K562 (cell line): ENCODE data around the gene CHD3. TPM values are rescaled to one million over a fixed set of nuclear protein-coding genes. Genes with fewer than 3 reads are reported as not detected.

Source experiments
- ATAC-seq: fragments of 200-7000 bp; cut with Tn5 transposase; 3 replicates; pipeline ENCODE4 v1.9.1; 2020; ENCODE audit warnings: moderate library complexity
- BruUV-seq: library from RNA; stranded (reverse); fragments of 400-500 nt; replicated peaks from 2 replicates; lab custom pipeline; 2021; lab: Mats Ljungman, UMichigan
- CTCF ChIA-PET: fragments of 300-600 bp; formaldehyde crosslinking; extraction: SDS; loops from one replicate; lab custom pipeline; 2021; ENCODE audit warnings: low intra/inter-chr PET ratio; lab: Yijun Ruan, JAX
- POLR2A ChIA-PET: fragments of 300-600, 350-650 bp; sonication (Branson Sonifier 250); formaldehyde crosslinking; extraction: SDS; loops from one replicate; lab custom pipeline; 2021; ENCODE audit warnings: antibody characterized with exemption, inconsistent platforms; lab: Yijun Ruan, JAX
- DNase-seq, 4 experiments: peaks; one replicate each; pipeline versions ENCODE4 v3.0.0 to v3.0.0-alpha.2; 2011 to 2018; ENCODE audit warnings: low spot score in 3 of 4, mixed read lengths in 3 of 4; ENCODE audit errors: extremely low read depth in 1 of 4
- FAIRE-seq: peaks from 2 replicates; lab custom pipeline; 2011; peaks lifted over from hg19 to GRCh38; lab: Jason Lieb, UNC
- H2AFZ ChIP-seq: 2 replicates; pipeline ENCODE4 v1.6.0; 2011; ENCODE audit warnings: low read depth, low read length, control low read depth, inconsistent platforms
- H3K27ac ChIP-seq: fragments of 200-600 bp; 3 replicates; pipeline ENCODE4 v1.8.0; 2011; ENCODE audit warnings: low read depth, mild to moderate bottlenecking, control low read depth, inconsistent platforms, low read length, moderate library complexity, mixed read lengths; ENCODE audit errors: extremely low read depth
- H3K27me3 ChIP-seq, 2 experiments: fragments of 300-600 bp in 1 of 2; 2 replicates in 1 of 2; 3 replicates in 1 of 2; pipeline versions ENCODE4 v1.6.0 to v1.8.0; 2011; ENCODE audit warnings: inconsistent platforms in 2 of 2, low read length in 2 of 2, mild to moderate bottlenecking in 1 of 2, mixed read lengths in 1 of 2, moderate library complexity in 1 of 2; ENCODE audit not compliant: control insufficient read depth in 2 of 2, insufficient read depth in 2 of 2
- H3K36me3 ChIP-seq: fragments of 300-600 bp; 3 replicates; pipeline ENCODE4 v1.8.0; 2011; ENCODE audit warnings: mild to moderate bottlenecking, low read length, inconsistent platforms; ENCODE audit not compliant: control insufficient read depth, insufficient read depth
- H3K4me1 ChIP-seq, 2 experiments: fragments of 200-600 bp in 1 of 2; replicated peaks in 1 of 2; 2 replicates in 1 of 2; 3 replicates in 1 of 2; pipeline versions ENCODE4 v1.5.1 to v1.8.0; 2011; ENCODE audit warnings: inconsistent platforms in 2 of 2, low read length in 2 of 2, mild to moderate bottlenecking in 1 of 2, mixed read lengths in 1 of 2, moderate library complexity in 1 of 2; ENCODE audit not compliant: control insufficient read depth in 2 of 2, insufficient read depth in 2 of 2
- H3K4me2 ChIP-seq: 2 replicates; pipeline ENCODE4 v1.6.1; 2011; ENCODE audit warnings: low read length, control low read depth, inconsistent platforms, mixed read lengths; ENCODE audit not compliant: insufficient read depth
- H3K4me3 ChIP-seq: fragments of 200-600 bp; sonication (generic), shearing (Covaris generic); 2 replicates; pipeline ENCODE4 v1.5.1; 2016; ENCODE audit warnings: control low read depth, inconsistent platforms
- H3K79me2 ChIP-seq: fragments of 200-600 bp; 3 replicates; pipeline ENCODE4 v1.8.0; 2011; ENCODE audit warnings: low read length, inconsistent platforms; ENCODE audit not compliant: control insufficient read depth, insufficient read depth
- H3K9ac ChIP-seq, 2 experiments: 2 replicates each; pipeline versions ENCODE4 v1.6.0 to v1.6.1; 2011; ENCODE audit warnings: low read depth in 2 of 2, low read length in 2 of 2, control low read depth in 1 of 2, inconsistent platforms in 1 of 2, mild to moderate bottlenecking in 1 of 2, mixed read lengths in 1 of 2; ENCODE audit not compliant: insufficient read depth in 1 of 2
- H3K9me1 ChIP-seq: one replicate; pipeline ENCODE4 v1.6.0; 2011; ENCODE audit warnings: inconsistent platforms, mild to moderate bottlenecking, low read length, moderate library complexity; ENCODE audit not compliant: control insufficient read depth, insufficient read depth
- H3K9me3 ChIP-seq: replicated peaks from 2 replicates; pipeline ENCODE4 v1.5.1; 2011; ENCODE audit warnings: low read depth, low read length, inconsistent platforms; ENCODE audit not compliant: control insufficient read depth, insufficient read depth
- H4K20me1 ChIP-seq: replicated peaks from 2 replicates; pipeline ENCODE4 v1.6.1; 2011; ENCODE audit warnings: low read length, inconsistent platforms, mixed read lengths; ENCODE audit not compliant: control insufficient read depth, insufficient read depth
- DEAF1 ChIP-seq: fragments of 450-650 bp; formaldehyde crosslinking; IDR thresholded peaks from 2 replicates; pipeline ENCODE4 v1.4.0; 2020; ENCODE audit warnings: mild to moderate bottlenecking, moderate library complexity
- GATA2 ChIP-seq: sonication (generic); formaldehyde crosslinking; IDR thresholded peaks from 2 replicates; pipeline ENCODE4 v1.4.0; 2020; ENCODE audit warnings: mild to moderate bottlenecking, missing genetic modification reagents
- HDAC3 ChIP-seq: fragments of 450-650 bp; IDR thresholded peaks from 2 replicates; pipeline ENCODE4 v1.6.1; 2018; ENCODE audit warnings: borderline replicate concordance, mild to moderate bottlenecking, moderate library complexity; ENCODE audit not compliant: partially characterized antibody
- HES1 ChIP-seq: fragments of 450-650 bp; IDR thresholded peaks from 2 replicates; pipeline ENCODE4 v1.6.1; 2016; ENCODE audit warnings: low read depth, mild to moderate bottlenecking, moderate library complexity
- JUND ChIP-seq, 2 experiments: IDR thresholded peaks; 2 replicates in 1 of 2; 3 replicates in 1 of 2; pipeline ENCODE4 v1.6.1; 2011; ENCODE audit warnings: borderline replicate concordance in 2 of 2, low read depth in 2 of 2, low read length in 2 of 2, improper control_type of control experiment in 1 of 2, missing biosample characterization in 1 of 2, missing genetic modification characterization in 1 of 2, missing genetic modification reagents in 1 of 2
- KAT8 ChIP-seq: fragments of 450-650 bp; IDR thresholded peaks from 2 replicates; pipeline ENCODE4 v1.6.1; 2016; ENCODE audit warnings: low read depth, mild to moderate bottlenecking
- MAZ ChIP-seq, 2 experiments: fragments of 450-650 bp in 1 of 2; sonication (generic) in 1 of 2; formaldehyde crosslinking; IDR thresholded peaks in 1 of 2; conservative IDR thresholded peaks in 1 of 2; 2 replicates each; pipeline versions ENCODE4 v1.4.0 to v1.5.0; 2020; ENCODE audit warnings: mild to moderate bottlenecking in 1 of 2, missing genetic modification reagents in 1 of 2
- NKRF ChIP-seq: fragments of 450-650 bp; IDR thresholded peaks from 2 replicates; pipeline ENCODE4 v1.6.1; 2016; ENCODE audit warnings: borderline replicate concordance
- POLR2G ChIP-seq: fragments of 200-400 bp; formaldehyde crosslinking; IDR thresholded peaks from 2 replicates; pipeline ENCODE4 v1.6.1; 2017; ENCODE audit warnings: low read depth, mild to moderate bottlenecking, antibody characterized with exemption, low read length, moderate library complexity
- PURB ChIP-seq: sonication (generic); formaldehyde crosslinking; IDR thresholded peaks from 2 replicates; pipeline ENCODE4 v1.9.0; 2021; ENCODE audit warnings: low read depth, mild to moderate bottlenecking, missing genetic modification reagents
- RBBP5 ChIP-seq: fragments of 200-600 bp; sonication (generic); IDR thresholded peaks from 2 replicates; pipeline ENCODE4 v1.6.1; 2012; ENCODE audit warnings: borderline replicate concordance, mild to moderate bottlenecking, low read length, control low read depth, inconsistent platforms; ENCODE audit not compliant: insufficient read depth, poor library complexity, severe bottlenecking
- ZNF512 ChIP-seq: IDR thresholded peaks from 2 replicates; pipeline ENCODE4 v1.6.1; 2016; ENCODE audit warnings: missing genetic modification characterization, missing compliant biosample characterization
- WGBS: fragments of 100-300 bp; shearing (Covaris generic); methylation state at CpG from one replicate; pipeline ENCODE4 v1.1.6; 2016; ENCODE audit warnings: low coverage, mixed read lengths; ENCODE audit not compliant: insufficient coverage; ENCODE audit errors: missing lambda C conversion rate; 5-methylcytosine and 5-hydroxymethylcytosine counted together
- in situ Hi-C: fragments of 300-500 bp; cut with MboI; formaldehyde crosslinking; loops from 4 replicates; pipeline ENCODE4 v1.15.0; 2018; ENCODE audit warnings: inconsistent platforms, mixed read lengths
- intact Hi-C: fragments of 100-400 bp; cut with micrococcal nuclease; formaldehyde crosslinking; loops from 2 replicates; pipeline ENCODE4 v1.14.2; 2022
- polyA plus RNA-seq, 8 experiments: library from polyadenylated mRNA; depleted of rRNA in 4 of 8; stranded (reverse) in 5 of 8; unstranded in 3 of 8; fragments of >200 nt; fragmentation: Nextera tagmentation in 2 of 8; fragmentation: Illumina TruSeq in 1 of 8; extraction: Ambion mirVana in 2 of 8; extraction: Trizol in 1 of 8; gene quantifications; 2 replicates each; pipeline versions ENCODE4 v1.2.1 to v1.2.3, GENCODE V29; 2011 to 2014; ENCODE audit warnings: inconsistent platforms in 1 of 8, missing spikeins in 1 of 8
- total RNA-seq, 7 experiments: library from RNA; depleted of rRNA in 6 of 7; stranded (reverse); fragments of >200 nt in 6 of 7; fragmentation: Illumina TruSeq in 2 of 7; extraction: Trizol in 2 of 7; gene quantifications; 2 replicates each; pipeline versions ENCODE4 v1.2.1 to v1.2.3, GENCODE V29; 2011 to 2021; ENCODE audit warnings: low replicate concordance in 1 of 7

CHD3 gene
- total and polyA plus RNA-seq, 9 of the 15 experiments (the other 6 are each of a cell fraction or from before 2014, with no cell fraction given), result 0.39 to 38.2 (median 21.2) TPM

- peak; percentile 70 for TF ChIP-seq GATA2
- TF ChIP-seq DEAF1, result no peak
- TF ChIP-seq MAZ (CRISPR knock-in tag; conservative IDR thresholded peaks at IDR 0.05 in 1 of 2, IDR thresholded peaks at IDR 0.05 in 1 of 2), result peak in 1 of 2 experiments; percentile 58; a peak in 3 of 4 replicates
- TF ChIP-seq, all 486 proteins: peak for 64
Measured at GRCh38 chr17:7841396-7841914, 47.1 kb upstream of the CHD3 start (continued).

GRCh38 chr17:7841915-7842379, 46.6 kb upstream of the CHD3 start:
- no TSS peak for BruUV-seq
- H3K4me1 ChIP-seq, result peaks cover 38 to 58% of the 10 kb centered on the region in 2 experiments
- FAIRE-seq, result peak; percentile 59
- in situ Hi-C loops, result no loop called here
- H3K9me1 ChIP-seq, result peaks cover 3% of the 10 kb centered on the region
- H3K79me2 ChIP-seq, result peaks cover 62% of the 10 kb centered on the region
- H3K4me3 ChIP-seq, result peak overlapping the region; percentile 76
- peak overlapping the region; percentile 81 for H2AFZ ChIP-seq
- intact Hi-C loops, result no loop called here
- peaks cover 4% of the 10 kb centered on the region for H4K20me1 ChIP-seq
- ChIA-PET CTCF (interaction anchor here (0.6 to 1.1 kb wide), 2 partner anchors 19 to 97 kb away, joined by 3 to 4 read pairs; no protein-coding TSS in a partner anchor), POLR2A (interaction anchor here (0.5 to 1.2 kb wide), 4 partner anchors 8 to 37 kb away, joined by 3 to 8 read pairs (median 4); no protein-coding TSS in a partner anchor)
- 0% methylated on average over 23 of the region's 46 CpGs for WGBS
- H3K27me3 ChIP-seq, result no peaks in the 10 kb centered on the region
- peak; percentile 24 for ATAC-seq
- H3K4me2 ChIP-seq, result peak overlapping the region; percentile 92
- H3K9ac ChIP-seq, result peak overlapping the region; percentile 97
- no peaks in the 10 kb centered on the region for H3K9me3 ChIP-seq
- H3K36me3 ChIP-seq, result peaks cover 27% of the 10 kb centered on the region; the same call in 2 of the 3 replicates
- H3K27ac ChIP-seq, result peak overlapping the region; percentile 99
- peak; percentile 70 to 88 (median 79) for DNase-seq
- TF ChIP-seq RBBP5 (peak; percentile 59), ZNF512 (tag) (no peak), HES1 (peak; percentile 34; the same call in 1 of the 2 replicates), NKRF (peak; percentile 77), JUND (IDR thresholded peaks at IDR 0.05; ENCODE audit: borderline replicate concordance, low read depth, low read length) (no peak), JUND (tag; IDR thresholded peaks at IDR 0.05; ENCODE audit: borderline replicate concordance, low read depth, low read length) (0 out of 3 replicates have a peak, but pooled peaks have one; percentile 4), POLR2G (peak; percentile 77), PURB (no peak), KAT8 (no peak), HDAC3 (peak; percentile 4)
